ENCODE measurements around the gene MDH1. TPM values are rescaled to one million over a fixed set of nuclear protein-coding genes. Genes with fewer than 3 reads are reported as not detected.

MDH1 gene
- polyA plus RNA-seq, 1 experiment, result 296 TPM

DNA sequence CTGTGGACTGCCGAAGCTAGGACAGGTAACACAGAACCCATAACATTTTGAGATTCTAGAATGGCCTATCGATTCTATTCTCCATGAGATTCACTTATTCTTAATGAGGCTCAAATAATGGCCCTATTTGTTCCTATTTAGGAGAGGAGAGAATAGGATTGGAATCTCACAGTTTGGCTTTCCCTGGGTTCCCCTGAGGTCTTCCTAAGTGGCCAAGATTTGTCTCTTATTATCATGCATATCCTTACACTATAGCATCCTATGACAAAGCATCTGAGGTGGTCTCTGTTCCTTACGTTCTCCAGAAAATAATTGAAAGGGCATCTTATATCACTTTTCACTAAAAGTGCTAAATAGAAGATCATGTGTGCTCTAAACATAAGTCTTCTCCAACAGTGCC, 10.0 kb upstream of the MDH1 start:
- no peak overlapping the region for H3K27ac ChIP-seq (ENCODE audit: low read depth, low read length)
- ChIA-PET CTCF (no interaction called here), POLR2A (no interaction called here)
- TF ChIP-seq, protein P1, sequence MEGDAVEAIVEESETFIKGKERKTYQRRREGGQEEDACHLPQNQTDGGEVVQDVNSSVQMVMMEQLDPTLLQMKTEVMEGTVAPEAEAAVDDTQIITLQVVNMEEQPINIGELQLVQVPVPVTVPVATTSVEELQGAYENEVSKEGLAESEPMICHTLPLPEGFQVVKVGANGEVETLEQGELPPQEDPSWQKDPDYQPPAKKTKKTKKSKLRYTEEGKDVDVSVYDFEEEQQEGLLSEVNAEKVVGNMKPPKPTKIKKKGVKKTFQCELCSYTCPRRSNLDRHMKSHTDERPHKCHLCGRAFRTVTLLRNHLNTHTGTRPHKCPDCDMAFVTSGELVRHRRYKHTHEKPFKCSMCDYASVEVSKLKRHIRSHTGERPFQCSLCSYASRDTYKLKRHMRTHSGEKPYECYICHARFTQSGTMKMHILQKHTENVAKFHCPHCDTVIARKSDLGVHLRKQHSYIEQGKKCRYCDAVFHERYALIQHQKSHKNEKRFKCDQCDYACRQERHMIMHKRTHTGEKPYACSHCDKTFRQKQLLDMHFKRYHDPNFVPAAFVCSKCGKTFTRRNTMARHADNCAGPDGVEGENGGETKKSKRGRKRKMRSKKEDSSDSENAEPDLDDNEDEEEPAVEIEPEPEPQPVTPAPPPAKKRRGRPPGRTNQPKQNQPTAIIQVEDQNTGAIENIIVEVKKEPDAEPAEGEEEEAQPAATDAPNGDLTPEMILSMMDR (IDR thresholded peaks at IDR 0.05; ENCODE audit: low read depth, low read length), result no peak
- no peaks in the 10 kb centered on the region for H3K9me3 ChIP-seq (ENCODE audit: control insufficient read depth, insufficient read depth, low read length)
- DNase-seq (ENCODE audit: low read depth, low spot score), result no peak
- no peak overlapping the region for H3K4me3 ChIP-seq (ENCODE audit: low read depth, low read length)
- no peaks in the 10 kb centered on the region for H3K27me3 ChIP-seq (ENCODE audit: control insufficient read depth, insufficient read depth, low read length)

DNA sequence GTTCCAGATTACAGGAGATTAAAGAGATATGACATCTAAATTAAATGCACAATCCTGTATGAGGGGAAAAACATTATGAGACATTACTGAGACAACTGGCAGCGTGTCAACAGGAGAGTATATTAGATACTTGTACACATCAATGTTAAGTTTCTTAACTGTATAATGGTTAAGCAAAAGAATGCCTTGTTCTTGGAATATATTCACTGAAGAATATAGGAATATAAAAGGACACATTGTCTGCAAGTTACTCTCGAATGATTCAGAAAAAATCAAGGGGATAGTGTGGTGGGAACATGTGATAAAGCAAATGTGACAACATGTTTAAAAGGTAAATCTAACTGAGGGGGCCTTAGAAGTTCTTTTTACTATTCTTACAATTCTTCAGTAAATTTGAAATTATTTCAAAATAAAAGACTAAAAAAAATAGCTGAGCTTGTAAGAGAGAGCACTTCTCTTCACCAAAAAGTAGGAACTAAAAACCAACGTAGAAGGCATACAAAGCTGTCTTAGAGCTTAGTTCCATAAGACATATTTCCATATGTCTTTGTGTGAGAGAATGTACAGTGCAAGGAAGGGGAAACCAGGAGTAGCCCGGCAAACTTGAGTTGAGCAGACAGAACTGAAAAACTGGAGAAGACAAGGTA, 8.0 kb upstream of the MDH1 start:
- CTCF ChIA-PET, result no interaction called here
- H3K27ac ChIP-seq (ENCODE audit: low read depth, low read length), result no peak overlapping the region
- DNase-seq (ENCODE audit: low read depth, low spot score), result no peak
- no peak overlapping the region for H3K4me3 ChIP-seq (ENCODE audit: low read depth, low read length)
- TF ChIP-seq, protein P1 (IDR thresholded peaks at IDR 0.05; ENCODE audit: low read depth, low read length), result no peak
- no peaks in the 10 kb centered on the region for H3K27me3 ChIP-seq (ENCODE audit: control insufficient read depth, insufficient read depth, low read length)
- no peaks in the 10 kb centered on the region for H3K9me3 ChIP-seq (ENCODE audit: control insufficient read depth, insufficient read depth, low read length)
- POLR2A ChIA-PET, result interaction anchor here (0.5 kb wide), 1 partner anchor 261 kb away, joined by 6 read pairs; the partner anchor contains the start of gene UGP2

DNA sequence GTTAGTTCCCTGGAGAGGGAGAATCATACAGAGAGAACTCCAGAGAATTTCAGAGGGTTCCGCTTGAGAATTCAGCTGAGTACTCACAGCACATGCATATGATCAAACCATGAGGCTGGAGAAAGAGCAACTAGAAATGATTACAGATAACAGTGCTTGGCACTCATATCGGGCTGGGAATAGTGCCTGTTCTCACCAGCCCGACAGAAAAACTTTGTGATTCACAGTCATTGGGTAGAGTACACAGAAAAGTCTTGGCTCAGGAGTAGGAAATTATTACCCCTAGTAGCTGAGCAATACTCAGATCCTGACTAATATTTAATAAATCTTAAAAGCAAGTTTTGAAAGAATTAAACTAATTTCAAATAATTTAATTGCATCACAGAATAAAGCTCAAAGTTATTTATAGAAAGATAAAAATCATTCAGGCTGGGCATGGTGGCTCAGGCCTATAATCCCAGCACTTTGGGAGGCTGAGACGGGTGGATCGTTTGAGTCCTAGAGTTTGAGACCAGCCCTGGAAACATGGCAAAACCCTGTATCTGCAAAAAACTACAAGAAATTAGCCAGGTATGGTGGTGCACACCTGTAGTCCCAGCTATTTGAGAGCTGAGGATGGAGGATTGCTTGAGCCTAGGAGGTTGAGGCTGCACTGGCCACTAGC, 7.3 kb upstream of the MDH1 start:
- TF ChIP-seq, protein P1 (IDR thresholded peaks at IDR 0.05; ENCODE audit: low read depth, low read length), result no peak
- H3K27ac ChIP-seq (ENCODE audit: low read depth, low read length), result no peak overlapping the region
- no peak for DNase-seq (ENCODE audit: low read depth, low spot score)
- no peaks in the 10 kb centered on the region for H3K27me3 ChIP-seq (ENCODE audit: control insufficient read depth, insufficient read depth, low read length)
- no peaks in the 10 kb centered on the region for H3K9me3 ChIP-seq (ENCODE audit: control insufficient read depth, insufficient read depth, low read length)
- POLR2A ChIA-PET, result no interaction called here
- CTCF ChIA-PET, result no interaction called here
- no peak overlapping the region for H3K4me3 ChIP-seq (ENCODE audit: low read depth, low read length)

- DNase-seq (ENCODE audit: low read depth, low spot score), result no peak
- Histone ChIP-seq H3K9me3 (ENCODE audit: control insufficient read depth, insufficient read depth, low read length) (no peaks in the 10 kb centered on the region; the same call in 1 of the 2 replicates), H3K27me3 (ENCODE audit: control insufficient read depth, insufficient read depth, low read length) (no peaks in the 10 kb centered on the region), H3K4me3 (ENCODE audit: low read depth, low read length) (no peak overlapping the region), H3K27ac (ENCODE audit: low read depth, low read length) (no peak overlapping the region)
- ChIA-PET POLR2A (no interaction called here), CTCF (no interaction called here)
- TF ChIP-seq, protein P1 (IDR thresholded peaks at IDR 0.05; ENCODE audit: low read depth, low read length), result no peak
Measured at GRCh38 chr2:63582873-63583272, 5.9 kb upstream of the MDH1 start.

DNA sequence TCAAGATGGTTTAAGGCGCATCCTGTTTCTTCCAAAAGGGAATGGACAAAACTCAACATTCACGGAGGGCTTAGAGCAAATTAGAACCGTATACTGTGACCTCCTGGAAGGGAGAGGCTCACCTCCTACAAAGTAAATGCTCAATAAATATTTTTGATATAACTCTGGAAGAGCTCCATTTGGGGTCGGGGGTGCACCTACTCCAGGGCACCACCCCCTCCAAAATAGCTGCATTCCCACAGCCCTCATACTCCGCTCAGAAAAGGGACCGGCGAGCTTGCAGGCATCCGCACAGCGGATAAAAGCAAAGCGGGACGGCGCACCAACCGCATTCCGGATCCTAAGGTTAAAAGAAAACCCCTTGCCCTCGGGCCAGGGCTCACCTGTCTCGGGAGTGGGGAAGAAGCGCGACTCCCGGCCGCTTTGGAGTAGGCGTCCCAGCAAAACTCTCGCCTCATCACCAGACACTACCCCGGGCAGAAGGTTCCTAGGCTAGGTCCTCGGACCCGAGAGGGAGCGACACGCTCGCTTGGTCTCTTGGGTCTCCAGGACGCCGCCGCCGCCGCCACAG, 864 bp upstream of the MDH1 start:
- POLR2A ChIA-PET, result interaction anchor here (0.6 to 2.1 kb wide), 5 partner anchors 12 to 394 kb away, joined by 3 to 13 read pairs (median 3); partner anchors contain the start of gene UGP2

More for the DNA sequence above, 864 bp upstream of the MDH1 start:
- CTCF ChIA-PET, result interaction anchor here (1.1 kb wide), 1 partner anchor 273 kb away, joined by 3 read pairs; no protein-coding TSS in a partner anchor
- no peaks in the 10 kb centered on the region for H3K27me3 ChIP-seq (ENCODE audit: control insufficient read depth, insufficient read depth, low read length)
- TF ChIP-seq, protein P1 (IDR thresholded peaks at IDR 0.05; ENCODE audit: low read depth, low read length), result no peak
- peak overlapping the region; percentile 94 for H3K4me3 ChIP-seq (ENCODE audit: low read depth, low read length)
- H3K9me3 ChIP-seq (ENCODE audit: control insufficient read depth, insufficient read depth, low read length), result no peaks in the 10 kb centered on the region; the same call in 1 of the 2 replicates
- peak overlapping the region; percentile 91 for H3K27ac ChIP-seq (ENCODE audit: low read depth, low read length)
- no peak for DNase-seq (ENCODE audit: low read depth, low spot score)
